Parathyroid adenoma (tissue), 2 donors: ENCODE measurements around the gene SHF.

Experiments used
- H2AFZ ChIP-seq: fragments of 300-600 bp; sonication (generic); one replicate; pipeline ENCODE4 v1.7.0; 2017; ENCODE audit warnings: antibody characterized with exemption, mild to moderate bottlenecking
- H3K27ac ChIP-seq: fragments of 300-600 bp; sonication (generic); one replicate; pipeline ENCODE4 v1.7.0; 2017
- H3K27me3 ChIP-seq: fragments of 300-600 bp; sonication (generic); one replicate; pipeline ENCODE4 v1.7.0; 2017; ENCODE audit warnings: low read length; ENCODE audit not compliant: control insufficient read depth, insufficient read depth
- H3K36me3 ChIP-seq: fragments of 300-600 bp; sonication (generic); one replicate; pipeline ENCODE4 v1.7.0; 2017; ENCODE audit warnings: low read length; ENCODE audit not compliant: control insufficient read depth, insufficient read depth
- H3K4me1 ChIP-seq: fragments of 300-600 bp; sonication (generic); one replicate; pipeline ENCODE4 v1.7.0; 2017; ENCODE audit warnings: control low read depth
- H3K4me2 ChIP-seq: fragments of 300-600 bp; sonication (generic); one replicate; pipeline ENCODE4 v1.7.0; 2017; ENCODE audit warnings: low read length
- H3K4me3 ChIP-seq: fragments of 300-600 bp; sonication (generic); one replicate; pipeline ENCODE4 v1.7.0; 2017; ENCODE audit warnings: low read depth, low read length
- H3K79me2 ChIP-seq: fragments of 300-600 bp; sonication (generic); one replicate; pipeline ENCODE4 v1.7.0; 2017; ENCODE audit warnings: control low read depth
- H3K9ac ChIP-seq: fragments of 300-600 bp; sonication (generic); one replicate; pipeline ENCODE4 v1.7.0; 2017; ENCODE audit warnings: mild to moderate bottlenecking
- H3K9me3 ChIP-seq: fragments of 300-600 bp; sonication (generic); one replicate; pipeline ENCODE4 v1.7.0; 2017; ENCODE audit warnings: low read length; ENCODE audit not compliant: control insufficient read depth
- TF ChIP-seq, protein P1 (sequence below): fragments of 300-600 bp; sonication (generic); IDR thresholded peaks from one replicate; pipeline ENCODE4 v1.7.0; 2017; ENCODE audit warnings: antibody characterized with exemption, mild to moderate bottlenecking
- donor health status: primary hyperparathyroidism.

The SHF gene

DNA sequence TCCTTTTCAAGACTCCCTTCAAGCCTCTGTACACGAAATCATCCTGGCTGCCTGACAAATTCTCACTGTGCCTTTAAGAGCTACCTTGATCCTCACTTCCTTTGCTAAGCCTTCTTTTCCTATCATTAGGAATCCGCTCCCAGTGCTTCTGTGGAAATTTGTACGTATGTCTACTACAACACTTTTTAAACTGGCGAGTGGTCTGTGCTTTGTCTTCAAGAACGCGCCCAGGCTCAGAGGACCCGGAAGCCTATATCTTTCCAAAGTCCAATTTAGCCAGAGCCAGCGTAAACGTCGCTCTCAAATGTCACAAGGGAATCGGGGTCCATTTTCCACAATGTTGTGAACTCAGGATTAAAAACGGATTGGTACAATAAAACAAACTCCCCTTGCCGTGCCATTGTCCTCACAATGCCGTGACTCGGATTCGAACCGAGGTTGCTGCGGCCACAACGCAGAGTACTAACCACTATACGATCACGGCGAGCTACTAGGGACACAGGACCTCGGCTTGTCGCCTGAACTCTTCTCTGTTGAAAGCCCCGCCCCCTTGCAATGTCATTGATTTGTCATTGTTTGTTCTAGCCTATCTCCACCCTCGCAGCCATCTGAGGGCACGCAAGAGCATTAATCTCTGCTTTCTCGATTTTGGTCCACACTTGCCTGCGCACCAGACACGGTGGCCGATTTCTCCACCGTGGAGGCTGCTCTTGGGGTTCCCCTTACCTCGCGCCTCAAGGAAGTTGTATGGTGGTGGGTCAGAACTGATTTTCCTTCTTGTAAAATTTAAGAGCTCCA, 12.4 kb upstream of the SHF start:
- TF ChIP-seq, protein P1, sequence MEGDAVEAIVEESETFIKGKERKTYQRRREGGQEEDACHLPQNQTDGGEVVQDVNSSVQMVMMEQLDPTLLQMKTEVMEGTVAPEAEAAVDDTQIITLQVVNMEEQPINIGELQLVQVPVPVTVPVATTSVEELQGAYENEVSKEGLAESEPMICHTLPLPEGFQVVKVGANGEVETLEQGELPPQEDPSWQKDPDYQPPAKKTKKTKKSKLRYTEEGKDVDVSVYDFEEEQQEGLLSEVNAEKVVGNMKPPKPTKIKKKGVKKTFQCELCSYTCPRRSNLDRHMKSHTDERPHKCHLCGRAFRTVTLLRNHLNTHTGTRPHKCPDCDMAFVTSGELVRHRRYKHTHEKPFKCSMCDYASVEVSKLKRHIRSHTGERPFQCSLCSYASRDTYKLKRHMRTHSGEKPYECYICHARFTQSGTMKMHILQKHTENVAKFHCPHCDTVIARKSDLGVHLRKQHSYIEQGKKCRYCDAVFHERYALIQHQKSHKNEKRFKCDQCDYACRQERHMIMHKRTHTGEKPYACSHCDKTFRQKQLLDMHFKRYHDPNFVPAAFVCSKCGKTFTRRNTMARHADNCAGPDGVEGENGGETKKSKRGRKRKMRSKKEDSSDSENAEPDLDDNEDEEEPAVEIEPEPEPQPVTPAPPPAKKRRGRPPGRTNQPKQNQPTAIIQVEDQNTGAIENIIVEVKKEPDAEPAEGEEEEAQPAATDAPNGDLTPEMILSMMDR = no peak

DNA sequence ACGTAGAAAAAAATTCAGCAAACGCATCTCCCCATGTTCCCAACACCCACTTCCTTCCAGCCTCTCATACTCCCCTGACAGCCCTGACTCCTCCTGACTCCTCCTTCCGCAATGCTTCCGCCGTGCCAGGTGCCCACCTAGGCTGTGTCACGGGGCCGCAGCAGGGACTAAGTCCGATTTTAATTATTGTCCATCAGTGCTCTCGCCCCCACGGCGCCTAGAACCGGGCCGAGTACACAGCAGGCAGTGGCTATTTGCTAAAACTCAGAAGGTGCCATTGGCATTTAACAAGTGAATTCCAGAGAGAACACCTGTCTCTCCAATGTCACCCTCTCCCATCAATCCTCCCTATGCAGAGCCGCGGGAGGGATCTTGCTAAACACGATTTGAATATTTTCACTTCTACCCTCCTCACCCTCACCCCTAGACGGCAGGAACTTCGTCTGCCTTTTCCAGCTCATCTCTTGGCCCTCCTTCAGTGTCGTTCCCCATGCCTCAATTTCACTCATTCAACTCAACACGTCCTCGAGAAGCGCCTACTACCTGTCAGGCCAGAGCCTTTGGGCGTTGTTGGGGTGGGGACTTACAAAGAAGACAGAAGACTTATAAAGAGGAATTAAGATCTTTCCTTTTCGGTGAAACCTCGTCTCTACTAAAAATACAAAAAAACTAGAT, 11.5 kb upstream of the SHF start:
- TF ChIP-seq, protein P1 = no peak
- Histone ChIP-seq H3K27me3 (no peaks in the 10 kb centered on the region), H3K4me1 (peaks cover 2% of the 10 kb centered on the region), H3K79me2 (no peaks in the 10 kb centered on the region), H3K4me3 (peak overlapping the region; percentile 68), H3K27ac (peak overlapping the region; percentile 100), H3K9ac (peak overlapping the region; percentile 19), H3K4me2 (peak overlapping the region; percentile 78), H2AFZ (peak overlapping the region; percentile 94), H3K9me3 (no peaks in the 10 kb centered on the region), H3K36me3 (no peaks in the 10 kb centered on the region)

More for the DNA sequence above, 12.4 kb upstream of the SHF start:
- H2AFZ ChIP-seq = peak overlapping the region; percentile 97
- H3K4me3 ChIP-seq = peak overlapping the region; percentile 68
- H3K27me3 ChIP-seq = no peaks in the 10 kb centered on the region
- H3K9ac ChIP-seq = no peak overlapping the region
- peaks cover 2% of the 10 kb centered on the region for H3K4me1 ChIP-seq
- H3K36me3 ChIP-seq = no peaks in the 10 kb centered on the region
- no peaks in the 10 kb centered on the region for H3K79me2 ChIP-seq
- no peaks in the 10 kb centered on the region for H3K9me3 ChIP-seq
- peak overlapping the region; percentile 78 for H3K4me2 ChIP-seq
- peak overlapping the region; percentile 100 for H3K27ac ChIP-seq

DNA sequence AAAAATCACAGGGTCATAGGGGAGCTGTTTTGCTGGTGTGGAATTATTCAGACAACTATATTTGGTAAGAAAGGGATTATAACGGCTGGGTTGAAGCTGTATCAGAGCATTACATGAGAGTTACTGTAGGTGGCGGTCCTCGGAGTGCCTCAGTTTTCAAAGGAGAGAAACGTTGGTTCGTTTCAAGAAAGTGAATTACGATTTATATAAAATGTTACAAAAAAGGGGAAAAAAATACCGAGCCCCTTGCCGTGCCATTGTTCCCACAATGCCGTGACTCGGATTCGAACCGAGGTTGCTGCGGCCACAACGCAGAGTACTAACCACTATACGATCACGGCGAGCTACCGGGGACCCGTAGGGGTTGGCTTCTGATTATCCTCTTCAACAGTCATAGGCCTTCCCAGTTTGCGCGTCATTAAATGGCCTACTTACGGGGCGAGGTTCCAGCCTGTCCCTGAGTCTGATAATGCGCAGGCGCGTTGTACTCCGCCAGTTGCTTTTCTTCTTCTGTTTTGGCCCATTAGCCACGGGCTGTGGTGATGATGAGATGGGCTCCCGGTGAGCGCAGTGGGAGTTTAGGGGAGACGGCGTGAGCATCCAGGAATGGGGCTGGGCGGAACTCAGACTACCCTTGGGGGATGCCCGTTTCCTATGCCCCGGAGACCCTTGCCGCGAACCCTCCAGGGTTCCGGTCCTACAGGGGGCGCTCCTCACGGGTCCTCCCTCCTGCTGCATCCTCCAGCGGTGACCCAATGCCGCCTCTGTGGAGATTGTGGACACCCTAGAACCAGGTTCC, 10.8 kb upstream of the SHF start:
- peak overlapping the region; percentile 100 for H3K27ac ChIP-seq

DNA sequence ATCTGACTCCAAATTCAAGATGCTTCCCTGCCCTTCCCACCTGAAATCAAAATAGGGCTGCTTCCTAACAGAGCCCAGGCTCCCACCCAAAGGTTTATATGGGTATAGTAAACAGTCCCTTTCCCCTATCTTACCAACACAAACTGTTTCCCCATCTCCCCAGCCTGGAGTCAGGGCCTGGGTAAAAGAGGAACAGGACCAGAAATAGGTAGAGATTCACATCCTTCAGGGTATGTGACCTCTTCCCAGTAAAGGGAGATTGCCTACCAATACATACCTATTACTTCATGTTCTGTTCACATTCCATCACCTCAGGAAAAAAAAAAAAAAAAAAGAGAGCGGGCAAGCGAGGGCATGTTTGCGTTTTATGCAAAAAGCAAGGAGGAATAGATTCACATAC, 9.7 kb upstream of the SHF start:
- TF ChIP-seq, protein P1 = no peak
- no peak overlapping the region for H3K9ac ChIP-seq
- no peak overlapping the region for H3K27ac ChIP-seq
- H3K9me3 ChIP-seq = no peaks in the 10 kb centered on the region
- no peak overlapping the region for H3K4me3 ChIP-seq
- H3K27me3 ChIP-seq = no peaks in the 10 kb centered on the region
- H3K4me1 ChIP-seq = peaks cover 2% of the 10 kb centered on the region
- H3K36me3 ChIP-seq = no peaks in the 10 kb centered on the region
- H3K4me2 ChIP-seq = no peak overlapping the region
- no peaks in the 10 kb centered on the region for H3K79me2 ChIP-seq
- no peak overlapping the region for H2AFZ ChIP-seq

More for the DNA sequence above, 10.8 kb upstream of the SHF start:
- peak overlapping the region; percentile 94 for H2AFZ ChIP-seq
- H3K4me1 ChIP-seq = peaks cover 2% of the 10 kb centered on the region
- peak overlapping the region; percentile 19 for H3K9ac ChIP-seq
- H3K27me3 ChIP-seq = no peaks in the 10 kb centered on the region
- H3K9me3 ChIP-seq = no peaks in the 10 kb centered on the region
- H3K4me3 ChIP-seq = peak overlapping the region; percentile 68
- H3K36me3 ChIP-seq = no peaks in the 10 kb centered on the region
- TF ChIP-seq, protein P1 = peak; percentile 60
- H3K4me2 ChIP-seq = peak overlapping the region; percentile 78
- no peaks in the 10 kb centered on the region for H3K79me2 ChIP-seq
